ENCODE results near the gene ANO1.

The ANO1 gene

DNA sequence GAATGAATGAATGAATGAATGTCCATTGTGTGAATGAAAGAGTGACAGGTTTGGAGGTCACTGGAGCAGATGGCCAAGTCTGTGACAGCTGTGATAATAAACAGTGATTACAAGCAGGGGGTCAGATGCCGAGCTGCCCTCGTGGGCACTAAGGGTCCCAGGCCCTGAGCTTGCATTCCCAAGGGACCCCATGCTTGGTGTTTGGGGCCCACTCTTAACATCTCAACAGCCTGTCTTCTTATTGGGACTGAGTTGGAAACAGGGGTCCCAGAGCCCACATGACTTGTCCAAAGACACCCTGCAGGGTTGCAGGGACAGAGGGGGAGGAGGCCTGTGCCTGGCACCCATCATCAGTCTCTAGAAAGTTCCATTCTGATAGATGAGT is 12.0 kb upstream of the ANO1 start:
- no peak for DNase-seq (ENCODE audit: low read depth)
- H3K4me3 ChIP-seq (ENCODE audit: control insufficient read depth, low read depth, low read length): no peak overlapping the region
- TF ChIP-seq, protein P1, sequence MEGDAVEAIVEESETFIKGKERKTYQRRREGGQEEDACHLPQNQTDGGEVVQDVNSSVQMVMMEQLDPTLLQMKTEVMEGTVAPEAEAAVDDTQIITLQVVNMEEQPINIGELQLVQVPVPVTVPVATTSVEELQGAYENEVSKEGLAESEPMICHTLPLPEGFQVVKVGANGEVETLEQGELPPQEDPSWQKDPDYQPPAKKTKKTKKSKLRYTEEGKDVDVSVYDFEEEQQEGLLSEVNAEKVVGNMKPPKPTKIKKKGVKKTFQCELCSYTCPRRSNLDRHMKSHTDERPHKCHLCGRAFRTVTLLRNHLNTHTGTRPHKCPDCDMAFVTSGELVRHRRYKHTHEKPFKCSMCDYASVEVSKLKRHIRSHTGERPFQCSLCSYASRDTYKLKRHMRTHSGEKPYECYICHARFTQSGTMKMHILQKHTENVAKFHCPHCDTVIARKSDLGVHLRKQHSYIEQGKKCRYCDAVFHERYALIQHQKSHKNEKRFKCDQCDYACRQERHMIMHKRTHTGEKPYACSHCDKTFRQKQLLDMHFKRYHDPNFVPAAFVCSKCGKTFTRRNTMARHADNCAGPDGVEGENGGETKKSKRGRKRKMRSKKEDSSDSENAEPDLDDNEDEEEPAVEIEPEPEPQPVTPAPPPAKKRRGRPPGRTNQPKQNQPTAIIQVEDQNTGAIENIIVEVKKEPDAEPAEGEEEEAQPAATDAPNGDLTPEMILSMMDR (IDR thresholded peaks at IDR 0.05; ENCODE audit: control insufficient read depth, insufficient read depth, low read depth, low read length, missing control alignments): no peak

DNA sequence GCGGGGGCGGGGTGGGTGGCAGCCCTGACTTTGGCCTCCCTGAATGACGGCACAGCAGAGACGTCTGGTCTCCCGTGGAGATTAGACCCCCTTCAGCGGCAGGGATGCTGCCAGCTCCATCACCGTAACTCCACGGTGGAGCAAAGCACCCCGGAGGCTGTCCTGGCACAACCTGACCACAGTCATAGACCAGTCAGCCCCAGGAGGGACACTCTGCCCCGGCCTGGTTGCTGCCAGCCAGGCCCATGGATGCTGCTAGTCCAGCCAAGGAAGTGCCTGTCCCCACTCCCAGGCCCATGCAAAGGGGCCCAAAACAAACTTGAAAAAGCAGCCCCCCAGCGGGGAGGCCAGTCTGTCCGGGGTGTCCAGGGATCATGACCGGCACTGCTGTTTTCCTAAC is 11.5 kb upstream of the ANO1 start:
- TF ChIP-seq, protein P1 (IDR thresholded peaks at IDR 0.05; ENCODE audit: control insufficient read depth, insufficient read depth, low read depth, low read length, missing control alignments): no peak

GRCh38 chr11:70067036-70067435 is 11.1 kb upstream of the ANO1 start:
- no peak overlapping the region for H3K4me3 ChIP-seq (ENCODE audit: control insufficient read depth, low read depth, low read length)
- no peak for DNase-seq (ENCODE audit: low read depth)
- TF ChIP-seq, protein P1 (IDR thresholded peaks at IDR 0.05; ENCODE audit: control insufficient read depth, insufficient read depth, low read depth, low read length, missing control alignments): no peak

More for the DNA sequence above, 11.5 kb upstream of the ANO1 start:
- DNase-seq (ENCODE audit: low read depth): no peak
- no peak overlapping the region for H3K4me3 ChIP-seq (ENCODE audit: control insufficient read depth, low read depth, low read length)

- H3K4me3 ChIP-seq (ENCODE audit: control insufficient read depth, low read depth, low read length): no peak overlapping the region
- DNase-seq (ENCODE audit: low read depth): no peak
- TF ChIP-seq, protein P1 (IDR thresholded peaks at IDR 0.05; ENCODE audit: control insufficient read depth, insufficient read depth, low read depth, low read length, missing control alignments): no peak
These were observed 10.4 kb upstream of the ANO1 start for GRCh38 chr11:70067591-70068341.

- TF ChIP-seq, protein P1 (IDR thresholded peaks at IDR 0.05; ENCODE audit: control insufficient read depth, insufficient read depth, low read depth, low read length, missing control alignments): no peak
- H3K4me3 ChIP-seq (ENCODE audit: control insufficient read depth, low read depth, low read length): no peak overlapping the region
- no peak for DNase-seq (ENCODE audit: low read depth)
These were observed 9.8 kb upstream of the ANO1 start for GRCh38 chr11:70068345-70068744.

DNA sequence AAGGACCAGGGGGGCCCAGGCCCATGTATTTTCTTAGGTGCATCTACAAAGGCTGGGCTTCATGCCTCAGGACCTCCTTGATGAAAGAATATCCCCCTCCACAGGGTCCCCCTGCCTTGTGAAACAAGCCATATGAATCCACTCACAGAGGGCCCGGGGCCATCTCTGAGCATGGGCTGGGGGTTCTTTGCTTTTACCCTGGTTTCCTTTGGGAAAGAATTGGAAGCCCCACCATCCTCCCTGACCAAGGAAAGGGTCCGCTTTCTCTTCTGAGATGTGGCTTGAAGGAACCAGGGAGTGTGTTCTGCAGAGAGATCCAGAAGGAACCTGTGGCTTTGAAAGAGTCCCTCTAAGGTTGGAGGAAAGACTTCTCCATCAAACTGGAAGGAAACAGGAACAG is 9.2 kb upstream of the ANO1 start:
- no peak for DNase-seq (ENCODE audit: low read depth)
- no peak overlapping the region for H3K4me3 ChIP-seq (ENCODE audit: control insufficient read depth, low read depth, low read length)
- TF ChIP-seq, protein P1 (IDR thresholded peaks at IDR 0.05; ENCODE audit: control insufficient read depth, insufficient read depth, low read depth, low read length, missing control alignments): no peak
